H1 (cell line): ENCODE data around the gene ARL2. TPM values are rescaled to one million over a fixed set of nuclear protein-coding genes. Genes with fewer than 3 reads are reported as not detected.
A peak's percentile ranks its signal among the peaks of the same experiment; 100 is the strongest.

Experiments used
- FOSL1 ChIP-seq: IDR thresholded peaks from 2 replicates; pipeline ENCODE4 v1.6.1; 2011; ENCODE audit warnings: mild to moderate bottlenecking, low read depth, low read length, moderate library complexity; ENCODE audit not compliant: insufficient read depth
- TAF1 ChIP-seq: IDR thresholded peaks from 2 replicates; pipeline ENCODE4 v1.6.1; 2011; ENCODE audit warnings: mild to moderate bottlenecking, low read depth, low read length
- YY1 ChIP-seq: IDR thresholded peaks from 2 replicates; pipeline ENCODE4 v1.6.1; 2011; ENCODE audit warnings: low read depth, mild to moderate bottlenecking, low read length
- polyA plus RNA-seq, 7 experiments: library from polyadenylated mRNA; depleted of rRNA in 3 of 7; stranded (reverse) in 5 of 7; unstranded in 2 of 7; fragments of >200 nt in 5 of 7; fragments of 200-250 nt in 2 of 7; gene quantifications; 1 replicate in 5 of 7; 2 replicates in 1 of 7; 4 replicates in 1 of 7; pipeline versions ENCODE4 v1.2.1 to v1.2.3, GENCODE V29; 2011 to 2013; ENCODE audit warnings: missing spikeins in 2 of 7, mixed read lengths in 2 of 7
- total RNA-seq: library from RNA; stranded (reverse); fragmentation: NEBNext Ultra II Directional; extraction: Animal tissue kit (Norgen Biotek cat#: 25700); gene quantifications from 2 replicates; pipeline ENCODE4 v1.2.1, GENCODE V29; 2021

Gene ARL2
- total and polyA plus RNA-seq, 2 of the 8 experiments (the other 6 are each of a cell fraction or from before 2014, with no cell fraction given), result 186 to 535 TPM

- no peak for TF ChIP-seq YY1
- TF ChIP-seq TAF1, result 0 out of 2 replicates have a peak, but pooled peaks have one; percentile 10
- TF ChIP-seq FOSL1, result no peak
- TF ChIP-seq, all 59 proteins: peak for 5
These were observed 42.3 kb upstream of the ARL2 start, which contains the start of gene MAJIN (continued) for GRCh38 chr11:64971421-64972233.
